Esophagus muscularis mucosa (tissue), 4 donors: ENCODE data around the gene HEATR5A. TPM values are rescaled to one million over a fixed set of nuclear protein-coding genes. Genes with fewer than 3 reads are reported as not detected.

Experiments used
- DNase-seq: peaks from one replicate; pipeline ENCODE4 v3.0.0-alpha.2; 2017; ENCODE audit errors: extremely low spot score
- H3K27ac ChIP-seq, 4 donors: fragments of 200-600 bp; sonication (generic); replicated peaks in 1 of 4; 1 replicate in 3 of 4; 2 replicates in 1 of 4; pipeline ENCODE4 v1.5.1; 2016 to 2019; ENCODE audit warnings: mild to moderate bottlenecking in 1 of 4
- H3K27me3 ChIP-seq, 4 donors: fragments of 200-600 bp; sonication (generic); one replicate each; pipeline versions ENCODE4 v1.5.1 to v1.6.0; 2016 to 2019
- H3K36me3 ChIP-seq, 4 donors: fragments of 200-600 bp; sonication (generic); one replicate each; pipeline ENCODE4 v1.5.1; 2016 to 2019
- H3K4me1 ChIP-seq, 4 donors: fragments of 200-600 bp; sonication (generic); one replicate each; pipeline ENCODE4 v1.5.1; 2016 to 2019
- H3K4me3 ChIP-seq, 4 donors: fragments of 200-600 bp; sonication (generic); 1 replicate in 2 of 4; 2 replicates in 2 of 4; pipeline ENCODE4 v1.5.1; 2016 to 2019; ENCODE audit warnings: mild to moderate bottlenecking in 4 of 4, moderate library complexity in 1 of 4
- H3K9me3 ChIP-seq, 4 donors: fragments of 200-600 bp; sonication (generic); 1 replicate in 3 of 4; 2 replicates in 1 of 4; pipeline ENCODE4 v1.5.1; 2016 to 2019
- EP300 ChIP-seq: sonication (generic); formaldehyde crosslinking; IDR thresholded peaks from one replicate; pipeline ENCODE4 v1.6.1; 2017; ENCODE audit warnings: antibody characterized with exemption
- POLR2A ChIP-seq: fragments of 450-650 bp; IDR thresholded peaks from one replicate; pipeline ENCODE4 v1.6.1; 2017; ENCODE audit warnings: antibody characterized with exemption, moderate library complexity, mild to moderate bottlenecking, low read depth
- POLR2AphosphoS5 ChIP-seq, 2 donors: sonication (generic); formaldehyde crosslinking; IDR thresholded peaks; one replicate each; pipeline ENCODE4 v1.6.1; 2017; ENCODE audit warnings: antibody characterized with exemption in 2 of 2
- WGBS: methylation state at CpG from one replicate; pipeline ENCODE4 v1.1.5; 2018; 5-methylcytosine and 5-hydroxymethylcytosine counted together
- intact Hi-C: fragments of 100-400 bp; cut with DNase I; formaldehyde crosslinking; loops from one replicate; pipeline ENCODE4 v1.15.1; 2023
- total RNA-seq, 4 donors: library from RNA; depleted of rRNA; stranded (reverse); fragments of >200 nt; gene quantifications; one replicate each; pipeline versions ENCODE4 v1.1.0 to v1.2.1, GENCODE V29; 2016
- TF ChIP-seq, protein P1 (sequence below), 3 experiments: fragments of 200-600 bp in 2 of 3; fragments of 450-650 bp in 1 of 3; sonication (generic) in 2 of 3; IDR thresholded peaks; one replicate each; pipeline ENCODE4 v1.5.1; 2017 to 2019; ENCODE audit warnings: antibody characterized with exemption in 3 of 3, mild to moderate bottlenecking in 2 of 3, moderate library complexity in 1 of 3

The HEATR5A gene
- total RNA-seq, 4 donors from 2014 or later, result 24.1 to 38.2 (median 28.2) TPM

DNA sequence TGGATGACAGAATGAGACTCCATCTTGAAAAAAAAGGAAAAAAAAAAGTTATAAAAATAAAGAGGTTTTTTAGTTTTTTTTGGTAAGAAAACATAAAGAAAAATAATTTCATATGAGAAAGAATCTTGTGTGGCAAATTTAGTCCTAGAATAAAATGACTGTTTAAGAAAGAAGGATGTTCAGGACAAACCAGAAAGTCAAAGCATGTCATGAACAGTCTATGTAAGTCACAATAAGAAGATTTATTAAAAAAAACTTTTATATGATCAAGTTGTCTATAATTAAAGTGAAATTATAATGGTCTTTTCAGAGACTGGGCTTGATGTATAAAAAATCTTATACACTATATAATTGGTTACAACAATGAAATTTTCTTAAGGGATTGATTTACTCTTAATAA lies 144.6 kb downstream of the HEATR5A start:
- H3K27me3 ChIP-seq, result no peaks in the 10 kb centered on the region
- peaks cover 0 to 9% (median 7%) of the 10 kb centered on the region in 4 donors for H3K4me1 ChIP-seq
- H3K4me3 ChIP-seq, result no peak overlapping the region
- intact Hi-C loops, result no loop called here
- no peak for DNase-seq
- no peaks in the 10 kb centered on the region for H3K36me3 ChIP-seq
- no peaks in the 10 kb centered on the region for H3K9me3 ChIP-seq
- TF ChIP-seq EP300, result no peak
- TF ChIP-seq, protein P1, sequence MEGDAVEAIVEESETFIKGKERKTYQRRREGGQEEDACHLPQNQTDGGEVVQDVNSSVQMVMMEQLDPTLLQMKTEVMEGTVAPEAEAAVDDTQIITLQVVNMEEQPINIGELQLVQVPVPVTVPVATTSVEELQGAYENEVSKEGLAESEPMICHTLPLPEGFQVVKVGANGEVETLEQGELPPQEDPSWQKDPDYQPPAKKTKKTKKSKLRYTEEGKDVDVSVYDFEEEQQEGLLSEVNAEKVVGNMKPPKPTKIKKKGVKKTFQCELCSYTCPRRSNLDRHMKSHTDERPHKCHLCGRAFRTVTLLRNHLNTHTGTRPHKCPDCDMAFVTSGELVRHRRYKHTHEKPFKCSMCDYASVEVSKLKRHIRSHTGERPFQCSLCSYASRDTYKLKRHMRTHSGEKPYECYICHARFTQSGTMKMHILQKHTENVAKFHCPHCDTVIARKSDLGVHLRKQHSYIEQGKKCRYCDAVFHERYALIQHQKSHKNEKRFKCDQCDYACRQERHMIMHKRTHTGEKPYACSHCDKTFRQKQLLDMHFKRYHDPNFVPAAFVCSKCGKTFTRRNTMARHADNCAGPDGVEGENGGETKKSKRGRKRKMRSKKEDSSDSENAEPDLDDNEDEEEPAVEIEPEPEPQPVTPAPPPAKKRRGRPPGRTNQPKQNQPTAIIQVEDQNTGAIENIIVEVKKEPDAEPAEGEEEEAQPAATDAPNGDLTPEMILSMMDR (IDR thresholded peaks at IDR 0.05), result no peak
- no peak for TF ChIP-seq POLR2AphosphoS5 (IDR thresholded peaks at IDR 0.05)
- TF ChIP-seq POLR2A, result no peak
- H3K27ac ChIP-seq, result no peak overlapping the region

DNA sequence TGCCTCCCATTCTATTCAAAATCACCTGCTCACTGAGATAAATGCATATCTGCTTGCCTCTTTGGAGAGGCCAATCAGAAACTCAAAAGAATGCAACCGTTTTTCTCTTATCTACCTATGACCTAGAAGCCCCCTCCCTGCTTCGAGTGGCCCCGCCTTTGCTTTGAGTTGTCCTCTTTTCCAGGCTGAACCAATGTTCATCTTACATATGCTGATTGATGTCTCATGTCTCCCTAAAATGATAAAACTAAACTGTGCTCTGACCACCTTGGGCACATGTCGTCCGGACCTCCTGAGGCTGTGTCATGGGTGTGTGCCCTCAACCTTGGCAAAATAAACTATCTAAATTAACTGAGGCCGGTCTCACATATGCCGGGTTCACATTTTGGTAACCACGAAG lies 148.7 kb downstream of the HEATR5A start:
- intact Hi-C loops, result no loop called here
- WGBS, result 95% methylated on average over 8 of the region's 8 CpGs

DNA sequence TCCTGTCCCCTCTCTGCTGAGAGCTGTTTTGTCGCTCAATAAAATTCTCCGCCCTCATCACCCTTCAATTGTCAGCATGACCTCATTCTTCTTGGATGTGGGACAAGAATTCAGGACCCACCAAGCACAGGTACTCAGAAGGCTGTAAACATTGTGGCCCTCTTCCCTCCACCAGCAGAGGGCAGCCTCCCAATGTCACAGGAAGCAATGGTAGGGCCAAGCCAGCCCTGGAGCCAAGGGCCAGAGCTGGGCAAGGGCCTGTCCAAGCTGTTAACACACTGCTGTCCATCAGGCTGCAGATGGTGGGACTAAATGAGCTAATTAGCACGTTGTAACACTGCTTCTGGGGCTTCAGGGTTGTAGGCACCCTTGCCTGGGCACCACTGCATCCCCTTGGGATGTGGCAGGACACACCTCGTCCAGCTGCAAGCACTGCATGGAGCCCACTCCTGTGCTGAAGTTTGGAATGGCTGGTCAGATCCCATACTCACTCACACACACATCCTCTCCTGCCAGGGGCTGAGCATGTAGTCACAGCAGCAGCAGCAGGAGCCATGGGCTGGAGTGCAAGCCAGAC lies 150.1 kb downstream of the HEATR5A start:
- Histone ChIP-seq H3K4me1 (peaks cover 7 to 25% (median 18%) of the 10 kb centered on the region in 4 donors), H3K4me3 (no peak overlapping the region), H3K27ac (no peak overlapping the region), H3K27me3 (no peaks in the 10 kb centered on the region), H3K9me3 (no peaks in the 10 kb centered on the region), H3K36me3 (no peaks in the 10 kb centered on the region)
- no peak for DNase-seq
- WGBS, result 78% methylated on average over 3 of the region's 4 CpGs
- no peak for TF ChIP-seq POLR2AphosphoS5 (IDR thresholded peaks at IDR 0.05)
- TF ChIP-seq, protein P1 (IDR thresholded peaks at IDR 0.05), result peak in 2 of 3 experiments; percentile 12 to 38
- intact Hi-C loops, result no loop called here

More for the DNA sequence above, 148.7 kb downstream of the HEATR5A start:
- H3K27me3 ChIP-seq, result no peaks in the 10 kb centered on the region
- no peaks in the 10 kb centered on the region for H3K9me3 ChIP-seq
- peak; percentile 26 for DNase-seq
- H3K4me3 ChIP-seq, result no peak overlapping the region
- H3K36me3 ChIP-seq, result no peaks in the 10 kb centered on the region
- TF ChIP-seq EP300 (no peak), POLR2A (no peak), POLR2AphosphoS5 (IDR thresholded peaks at IDR 0.05) (no peak)
- TF ChIP-seq, protein P1 (IDR thresholded peaks at IDR 0.05), result no peak
- no peak overlapping the region for H3K27ac ChIP-seq
- H3K4me1 ChIP-seq, result peaks cover 0 to 16% (median 7%) of the 10 kb centered on the region in 4 donors

DNA sequence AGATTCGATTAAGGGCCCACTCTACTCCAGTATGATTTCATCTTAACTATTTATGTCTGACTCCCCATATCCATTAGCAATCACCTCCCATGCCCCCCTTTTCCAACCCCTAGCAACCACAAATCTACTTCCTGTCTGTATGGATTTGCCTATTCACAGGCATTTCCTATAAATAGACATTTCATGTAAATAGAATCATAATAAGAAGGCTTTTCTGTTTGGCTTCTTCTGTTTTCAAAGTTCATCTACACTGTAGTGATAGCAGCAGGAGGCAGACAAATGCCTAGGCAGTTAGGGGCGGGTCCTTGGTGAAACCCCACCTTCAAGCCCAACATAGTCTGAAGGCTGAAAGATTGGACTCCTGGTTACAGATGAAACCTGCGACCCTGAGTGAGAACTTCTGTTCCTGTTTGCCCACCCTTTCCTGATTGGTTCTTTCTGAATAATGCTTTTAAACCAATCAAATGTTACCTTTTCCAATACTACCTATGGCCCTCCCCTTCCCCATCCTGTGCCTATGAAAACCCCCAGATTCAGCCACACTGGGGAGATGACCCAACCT lies 150.6 kb downstream of the HEATR5A start:
- WGBS, result 82% methylated on average over 3 of the region's 3 CpGs
- Histone ChIP-seq H3K9me3 (no peaks in the 10 kb centered on the region), H3K27me3 (no peaks in the 10 kb centered on the region), H3K36me3 (no peaks in the 10 kb centered on the region), H3K4me3 (no peak overlapping the region), H3K27ac (no peak overlapping the region), H3K4me1 (peaks cover 8 to 27% (median 23%) of the 10 kb centered on the region in 4 donors)
- intact Hi-C loops, result no loop called here
- DNase-seq, result no peak
- no peak for TF ChIP-seq POLR2AphosphoS5 (IDR thresholded peaks at IDR 0.05)
- no peak for TF ChIP-seq POLR2A
- no peak for TF ChIP-seq EP300
- TF ChIP-seq, protein P1 (IDR thresholded peaks at IDR 0.05), result no peak

DNA sequence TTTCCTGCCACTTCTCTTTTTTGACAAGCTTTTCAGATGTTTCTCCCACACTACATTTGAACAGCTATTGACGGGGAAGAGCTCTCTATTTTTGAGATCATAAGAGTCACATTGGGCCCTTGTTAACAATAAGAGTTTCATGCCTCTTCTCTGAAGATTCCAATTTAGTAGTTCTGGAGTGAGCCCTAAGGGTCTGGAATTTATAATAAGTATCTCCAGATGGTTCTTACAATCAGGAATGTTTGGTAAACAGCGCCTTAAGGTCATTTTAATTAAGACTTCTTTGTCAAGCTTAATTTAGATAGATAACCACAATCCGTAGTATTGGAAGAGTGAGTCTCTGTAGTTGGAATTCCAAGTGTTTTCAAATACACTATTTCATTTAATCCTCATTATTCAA lies 152.1 kb downstream of the HEATR5A start:
- TF ChIP-seq, protein P1 (IDR thresholded peaks at IDR 0.05), result no peak
- TF ChIP-seq POLR2A (no peak), EP300 (no peak), POLR2AphosphoS5 (IDR thresholded peaks at IDR 0.05) (no peak)
- WGBS, result 68% methylated on average over 3 of the region's 3 CpGs
- no peak overlapping the region for H3K4me3 ChIP-seq
- DNase-seq, result no peak
- H3K36me3 ChIP-seq, result no peaks in the 10 kb centered on the region
- peaks cover 19 to 32% (median 31%) of the 10 kb centered on the region in 4 donors for H3K4me1 ChIP-seq
- intact Hi-C loops, result no loop called here
- H3K27me3 ChIP-seq, result no peaks in the 10 kb centered on the region
- H3K27ac ChIP-seq, result no peak overlapping the region
- no peaks in the 10 kb centered on the region for H3K9me3 ChIP-seq
